Right atrium auricular region (tissue), 2 donors: ENCODE results near the gene ROS1. TPM values are rescaled to one million over a fixed set of nuclear protein-coding genes. Genes with fewer than 3 reads are reported as not detected.

ENCODE experiments used
- DNase-seq: peaks from one replicate; pipeline ENCODE4 v3.0.0-alpha.2; 2019; ENCODE audit warnings: low spot score
- H3K27ac ChIP-seq, 2 donors: fragments of 200-600 bp; sonication (generic); 1 replicate in 1 of 2; 2 replicates in 1 of 2; pipeline ENCODE4 v1.5.1; 2016 to 2019
- H3K27me3 ChIP-seq, 2 donors: fragments of 200-600 bp; sonication (generic); one replicate each; pipeline versions ENCODE4 v1.5.1 to v1.6.0; 2017 to 2019
- H3K36me3 ChIP-seq: fragments of 200-600 bp; sonication (generic); one replicate; pipeline ENCODE4 v1.5.1; 2016
- H3K4me1 ChIP-seq, 2 donors: fragments of 200-600 bp; sonication (generic); one replicate each; pipeline versions ENCODE4 v1.5.1 to v1.6.0; 2017 to 2019
- H3K4me3 ChIP-seq, 2 donors: fragments of 200-600 bp; sonication (generic); 1 replicate in 1 of 2; 2 replicates in 1 of 2; pipeline ENCODE4 v1.5.1; 2017 to 2019; ENCODE audit warnings: mild to moderate bottlenecking in 1 of 2, moderate library complexity in 1 of 2
- H3K9me3 ChIP-seq, 2 donors: fragments of 200-600 bp; sonication (generic); one replicate each; pipeline ENCODE4 v1.5.1; 2019
- CTCF ChIP-seq, 2 donors: fragments of 200-600 bp; sonication (generic); IDR thresholded peaks; one replicate each; pipeline ENCODE4 v1.5.1; 2019; ENCODE audit warnings: antibody characterized with exemption in 2 of 2
- total RNA-seq, 2 donors: library from RNA; depleted of rRNA; stranded (reverse); fragments of >200 nt; gene quantifications; one replicate each; pipeline ENCODE4 v1.1.0, GENCODE V29; 2016

ROS1 gene
- total RNA-seq, 2 donors from 2014 or later = not detected

DNA sequence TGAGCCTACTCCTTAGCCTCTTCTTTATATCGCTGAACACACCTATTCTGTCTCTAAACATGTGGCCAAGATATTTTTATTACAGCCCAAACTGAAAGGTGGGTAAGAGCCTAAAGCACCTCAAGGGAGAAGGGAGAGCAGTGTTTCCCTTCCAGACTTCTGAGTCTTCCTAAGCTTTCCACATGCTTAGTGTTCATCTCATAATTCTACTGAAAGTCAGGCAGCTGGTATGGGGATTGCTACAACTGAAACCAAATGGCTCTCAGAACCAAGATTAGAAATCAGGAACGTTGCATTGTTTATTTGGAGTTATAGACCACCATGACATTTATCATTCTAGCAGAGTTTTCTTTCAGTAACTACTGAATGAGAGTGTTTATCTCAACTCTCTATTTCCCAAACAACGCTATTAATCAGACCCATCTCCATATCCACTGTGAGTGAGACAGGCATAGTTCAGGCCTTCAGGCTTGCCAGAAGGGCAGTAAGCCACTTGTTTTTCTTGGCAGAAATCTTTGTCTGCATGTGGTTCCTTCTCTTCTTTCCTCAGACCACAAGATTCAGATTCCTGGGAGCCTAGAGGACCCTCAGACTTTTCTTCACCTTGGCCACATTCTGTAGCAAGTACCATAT, 137.5 kb downstream of the ROS1 start:
- no peak for DNase-seq
- no peak overlapping the region for H3K27ac ChIP-seq
- no peaks in the 10 kb centered on the region for H3K9me3 ChIP-seq
- H3K4me1 ChIP-seq = no peaks in the 10 kb centered on the region
- H3K36me3 ChIP-seq = no peaks in the 10 kb centered on the region
- H3K4me3 ChIP-seq = no peak overlapping the region
- no peak for TF ChIP-seq CTCF (IDR thresholded peaks at IDR 0.05)
- no peaks in the 10 kb centered on the region for H3K27me3 ChIP-seq

DNA sequence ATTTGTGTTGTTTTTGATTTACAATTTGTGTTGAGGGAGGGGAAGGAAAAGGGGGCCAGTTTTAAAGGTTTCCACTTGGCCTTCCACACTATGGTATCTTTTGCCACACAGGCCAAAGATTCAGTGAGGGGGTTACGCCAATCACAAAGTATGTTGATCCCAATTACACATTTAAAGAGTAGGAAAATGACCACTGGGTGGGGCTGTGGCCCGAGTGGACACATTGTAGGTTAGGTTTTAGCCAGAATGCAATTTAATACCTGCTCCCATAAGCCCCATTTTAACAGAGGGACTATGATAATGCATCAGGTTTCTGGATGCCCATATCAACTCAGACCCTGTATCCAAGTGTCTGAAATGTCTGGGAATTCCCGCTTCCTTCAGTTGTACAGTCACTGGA, 144.8 kb downstream of the ROS1 start:
- Histone ChIP-seq H3K4me1 (no peaks in the 10 kb centered on the region), H3K4me3 (no peak overlapping the region)
- TF ChIP-seq CTCF (IDR thresholded peaks at IDR 0.05) = no peak

DNA sequence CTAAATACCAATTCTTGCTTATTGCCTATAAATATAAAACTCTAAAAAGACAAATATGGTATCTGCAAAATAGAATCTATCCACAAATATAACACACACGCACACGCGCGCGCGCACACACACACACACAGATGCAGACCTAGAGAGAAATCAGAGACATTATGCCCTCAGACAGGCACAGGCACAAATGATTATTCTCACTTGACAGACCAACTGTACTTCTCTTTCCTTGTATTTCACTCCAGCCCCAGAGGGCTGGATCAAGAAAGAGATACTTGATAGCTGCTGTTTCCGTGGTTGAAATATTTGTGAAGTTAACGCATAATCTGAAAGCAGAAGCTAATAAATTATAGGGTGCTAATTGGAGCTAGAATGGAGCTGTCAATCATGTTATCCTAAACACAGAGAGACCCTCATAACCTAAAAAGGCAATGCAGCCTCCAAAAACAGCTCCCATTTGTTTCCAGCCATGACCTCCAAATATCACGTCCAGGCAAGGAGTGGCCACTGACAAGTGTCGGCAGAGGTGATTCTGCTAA, 148.9 kb downstream of the ROS1 start:
- no peak overlapping the region for H3K4me3 ChIP-seq
- H3K27me3 ChIP-seq = peaks cover 5 to 7% of the 10 kb centered on the region in 2 donors
- H3K36me3 ChIP-seq = no peaks in the 10 kb centered on the region
- H3K27ac ChIP-seq = no peak overlapping the region
- TF ChIP-seq CTCF (IDR thresholded peaks at IDR 0.05) = no peak
- no peak for DNase-seq
- no peaks in the 10 kb centered on the region for H3K4me1 ChIP-seq
- no peaks in the 10 kb centered on the region for H3K9me3 ChIP-seq

More for the DNA sequence above, 144.8 kb downstream of the ROS1 start:
- H3K9me3 ChIP-seq = no peaks in the 10 kb centered on the region
- no peaks in the 10 kb centered on the region for H3K36me3 ChIP-seq
- no peak overlapping the region for H3K27ac ChIP-seq
- peaks cover 0 to 7% of the 10 kb centered on the region in 2 donors for H3K27me3 ChIP-seq
- DNase-seq = no peak

DNA sequence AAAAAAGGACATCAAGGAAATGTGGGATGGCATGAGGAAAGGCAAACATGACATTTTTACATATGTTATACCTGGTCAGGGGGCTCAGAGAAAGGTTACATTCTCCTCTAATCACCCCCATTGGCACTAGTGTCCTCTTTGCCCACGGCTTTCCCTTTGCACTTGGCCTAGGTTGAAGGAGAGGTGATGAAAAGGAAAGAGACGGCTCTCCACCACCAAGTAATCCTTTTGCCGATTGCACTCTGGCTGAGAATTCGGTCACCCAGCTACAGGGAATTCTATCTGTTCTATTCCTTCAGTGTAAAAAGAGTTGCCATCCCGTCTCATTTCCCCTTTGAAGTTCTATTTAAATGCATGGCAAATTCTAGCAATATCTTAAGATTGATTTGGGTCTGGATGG, 150.0 kb downstream of the ROS1 start:
- DNase-seq = no peak
- H3K27ac ChIP-seq = no peak overlapping the region
- H3K27me3 ChIP-seq = peaks cover 12 to 14% of the 10 kb centered on the region in 2 donors
- no peaks in the 10 kb centered on the region for H3K9me3 ChIP-seq
- H3K4me1 ChIP-seq = peaks cover 0 to 4% of the 10 kb centered on the region in 2 donors
- no peaks in the 10 kb centered on the region for H3K36me3 ChIP-seq
- H3K4me3 ChIP-seq = no peak overlapping the region
- TF ChIP-seq CTCF (IDR thresholded peaks at IDR 0.05) = no peak

DNA sequence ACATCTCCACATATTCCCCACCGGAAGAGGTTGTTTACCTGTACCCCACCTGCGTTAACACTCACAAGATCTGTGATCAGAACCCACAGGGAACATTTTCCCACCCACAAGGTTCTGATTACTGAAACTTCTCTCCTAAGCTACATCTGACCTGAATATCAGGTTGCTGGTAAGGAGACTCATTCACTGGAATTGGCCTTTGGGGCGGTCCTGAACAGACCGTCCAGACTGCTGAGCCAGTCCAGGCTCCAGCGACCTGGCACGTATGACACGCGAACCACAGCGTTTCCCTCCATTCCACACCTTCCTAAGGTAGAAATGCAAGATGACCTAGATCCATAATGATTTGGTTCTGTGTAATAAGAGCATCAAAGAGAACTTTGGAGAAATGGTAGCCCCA, 150.5 kb downstream of the ROS1 start:
- Histone ChIP-seq H3K4me1 (peaks cover 0 to 9% of the 10 kb centered on the region in 2 donors), H3K4me3 (no peak overlapping the region), H3K36me3 (no peaks in the 10 kb centered on the region), H3K27me3 (peaks cover 13 to 19% of the 10 kb centered on the region in 2 donors), H3K9me3 (no peaks in the 10 kb centered on the region), H3K27ac (no peak overlapping the region)
- TF ChIP-seq CTCF (IDR thresholded peaks at IDR 0.05) = no peak
- DNase-seq = no peak

DNA sequence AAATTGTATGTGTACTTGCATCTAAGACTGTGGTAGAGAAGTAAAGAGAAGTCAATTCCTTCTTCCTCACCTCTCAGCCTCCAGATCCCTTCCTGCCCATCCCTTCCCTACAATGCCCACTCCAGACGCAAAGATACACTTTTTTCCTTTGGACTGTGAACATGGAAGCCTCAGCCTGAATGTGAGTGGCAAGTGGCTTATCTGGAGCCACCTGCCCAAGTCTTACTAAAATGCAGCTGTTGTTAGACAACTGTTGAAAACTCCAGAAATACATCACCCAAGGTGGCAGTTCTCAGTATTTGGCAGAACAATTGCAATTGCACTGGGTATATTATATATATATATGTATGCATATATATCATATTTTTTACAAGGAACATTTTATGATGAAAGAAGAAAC, 152.9 kb downstream of the ROS1 start:
- Histone ChIP-seq H3K4me1 (peaks cover 0 to 13% of the 10 kb centered on the region in 2 donors), H3K27me3 (peaks cover 33 to 41% of the 10 kb centered on the region in 2 donors), H3K4me3 (no peak overlapping the region), H3K9me3 (no peaks in the 10 kb centered on the region), H3K36me3 (no peaks in the 10 kb centered on the region), H3K27ac (no peak overlapping the region)
- no peak for DNase-seq
- TF ChIP-seq CTCF (IDR thresholded peaks at IDR 0.05) = no peak
